ENCODE data around the gene TRAPPC1.
A peak's percentile ranks its signal among the peaks of the same experiment; 100 is the strongest.

The TRAPPC1 gene

GRCh38 chr17:7903154-7904103 is 28.3 kb downstream of the TRAPPC1 start:
- DNase-seq (ENCODE audit: low read depth in 2 of 2) = no peak

GRCh38 chr17:7897773-7898172 is 34.0 kb downstream of the TRAPPC1 start:
- no peak for DNase-seq (ENCODE audit: low read depth in 2 of 2)

- no peak for DNase-seq (ENCODE audit: low read depth in 2 of 2)
Measured at GRCh38 chr17:7897090-7897489, 34.7 kb downstream of the TRAPPC1 start.

- no peak for DNase-seq (ENCODE audit: low read depth in 2 of 2)
Measured at GRCh38 chr17:7894866-7895265, 36.9 kb downstream of the TRAPPC1 start.

- no peak for DNase-seq (ENCODE audit: low read depth in 2 of 2)
Measured at GRCh38 chr17:7894226-7894625, 37.5 kb downstream of the TRAPPC1 start.

GRCh38 chr17:7893187-7893880 is 38.4 kb downstream of the TRAPPC1 start:
- no peak for DNase-seq (ENCODE audit: low read depth in 2 of 2)

GRCh38 chr17:7889166-7889955 is 42.4 kb downstream of the TRAPPC1 start:
- DNase-seq (ENCODE audit: low read depth in 2 of 2) = peak in 1 of 2 donors; percentile 40

- peak; percentile 30 to 50 for DNase-seq (ENCODE audit: low read depth in 2 of 2)
Measured at GRCh38 chr17:7888184-7888920, 43.4 kb downstream of the TRAPPC1 start, which contains the start of gene CHD3. Gene CHD3, plus strand, starts transcription at chr17:7888789. Its CDS starts 212 bp downstream, at chr17:7889001.

- DNase-seq (ENCODE audit: low read depth in 2 of 2) = peak; percentile 83 to 84
Measured at GRCh38 chr17:7887482-7888183, 44.1 kb downstream of the TRAPPC1 start.

GRCh38 chr17:7887038-7887481 is 44.7 kb downstream of the TRAPPC1 start:
- DNase-seq (ENCODE audit: low read depth in 2 of 2) = no peak

GRCh38 chr17:7886227-7887037 is 45.3 kb downstream of the TRAPPC1 start:
- DNase-seq (ENCODE audit: low read depth in 2 of 2) = peak; percentile 34 to 36

GRCh38 chr17:7885367-7886226 is 46.1 kb downstream of the TRAPPC1 start:
- DNase-seq (ENCODE audit: low read depth in 2 of 2) = peak in 1 of 2 donors; percentile 24

- DNase-seq (ENCODE audit: low read depth in 2 of 2) = no peak
Measured at GRCh38 chr17:7884581-7885366, 47.0 kb downstream of the TRAPPC1 start.

- no peak for DNase-seq (ENCODE audit: low read depth in 2 of 2)
Measured at GRCh38 chr17:7883781-7884386, 47.9 kb downstream of the TRAPPC1 start.

GRCh38 chr17:7882629-7883028 is 49.1 kb downstream of the TRAPPC1 start:
- no peak for DNase-seq (ENCODE audit: low read depth in 2 of 2)

GRCh38 chr17:7882068-7882467 is 49.7 kb downstream of the TRAPPC1 start:
- no peak for DNase-seq (ENCODE audit: low read depth in 2 of 2)

- no peak for DNase-seq (ENCODE audit: low read depth in 2 of 2)
Measured at GRCh38 chr17:7881276-7882054, 50.3 kb downstream of the TRAPPC1 start.

All from stimulated activated CD4-positive, alpha-beta T cell treated with anti-CD3 and anti-CD28 coated beads, Interleukin-15, amount 100 ng/mL, for 48 hours (primary cell).